Activated T-cell treated with anti-CD3 and anti-CD28 coated beads, Interleukin-2, amount 50 U/mL, for 1 hour (primary cell): ENCODE measurements around the gene STUM.

Source experiments
- DNase-seq: peaks from one replicate; pipeline ENCODE4 v3.0.0-alpha.2; 2020

The STUM gene

GRCh38 chr1:226656201-226656600 is 107.6 kb downstream of the STUM start:
- DNase-seq = no peak

GRCh38 chr1:226656601-226657277 is 108.2 kb downstream of the STUM start:
- DNase-seq = peak; percentile 71

GRCh38 chr1:226657895-226658545 is 109.5 kb downstream of the STUM start:
- DNase-seq = no peak

DNA sequence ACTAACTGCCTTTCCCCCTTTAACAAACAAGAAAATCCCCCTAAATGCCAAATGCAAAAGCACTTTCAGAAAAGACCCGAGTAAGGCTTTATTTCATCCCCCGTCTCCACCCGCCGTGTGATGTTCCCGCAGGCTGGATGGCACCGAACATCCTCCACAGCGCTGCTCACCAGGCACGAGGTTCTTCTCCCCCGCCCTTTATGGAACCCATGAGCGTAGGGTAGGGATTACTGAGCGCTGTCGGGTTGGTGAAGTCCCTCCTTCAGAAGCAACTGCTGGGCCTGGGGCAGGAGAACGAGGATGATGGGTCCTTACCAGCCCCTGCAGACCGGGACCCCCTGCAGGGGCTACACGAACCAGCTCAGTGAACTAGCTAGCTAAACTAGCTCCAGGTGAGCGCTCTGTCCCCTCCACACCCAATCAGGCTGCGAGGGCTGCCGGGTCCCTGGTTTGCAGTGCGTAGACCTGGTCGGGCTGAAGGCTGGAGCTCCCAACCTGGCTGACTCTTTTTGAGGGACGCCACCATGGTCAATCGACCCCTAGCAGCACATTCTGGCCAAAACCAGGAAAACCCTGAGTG is 110.1 kb downstream of the STUM start:
- no peak for DNase-seq
